GM21423 (cell line): ENCODE data around the gene NPM3.

ENCODE experiments used
- ATAC-seq: cut with Tn5 transposase; IDR thresholded peaks from one replicate; pipeline ENCODE4 v1.9.1; 2021; ENCODE audit warnings: mild to moderate bottlenecking, moderate library complexity; ENCODE audit not compliant: unreplicated experiment

The NPM3 gene

DNA sequence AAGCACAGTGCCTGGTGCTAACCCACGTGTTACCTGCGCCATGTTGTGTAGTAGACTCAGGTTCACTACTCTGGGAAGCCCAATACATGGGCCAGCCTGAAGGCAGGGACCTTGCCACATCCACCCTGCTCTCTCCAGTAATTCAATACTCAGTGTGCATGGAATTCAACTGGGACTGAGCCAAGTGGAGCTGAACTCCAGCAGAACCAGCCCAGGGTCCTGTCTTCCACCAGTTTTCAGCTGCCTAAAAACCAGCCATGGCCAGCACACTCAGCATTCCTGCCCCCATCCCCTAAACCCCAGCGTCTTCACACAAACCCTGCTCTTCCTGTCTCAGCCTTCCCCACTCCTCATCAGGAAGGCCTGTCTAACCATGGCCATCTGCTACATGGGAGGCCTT, 22.7 kb downstream of the NPM3 start:
- no peak for ATAC-seq

DNA sequence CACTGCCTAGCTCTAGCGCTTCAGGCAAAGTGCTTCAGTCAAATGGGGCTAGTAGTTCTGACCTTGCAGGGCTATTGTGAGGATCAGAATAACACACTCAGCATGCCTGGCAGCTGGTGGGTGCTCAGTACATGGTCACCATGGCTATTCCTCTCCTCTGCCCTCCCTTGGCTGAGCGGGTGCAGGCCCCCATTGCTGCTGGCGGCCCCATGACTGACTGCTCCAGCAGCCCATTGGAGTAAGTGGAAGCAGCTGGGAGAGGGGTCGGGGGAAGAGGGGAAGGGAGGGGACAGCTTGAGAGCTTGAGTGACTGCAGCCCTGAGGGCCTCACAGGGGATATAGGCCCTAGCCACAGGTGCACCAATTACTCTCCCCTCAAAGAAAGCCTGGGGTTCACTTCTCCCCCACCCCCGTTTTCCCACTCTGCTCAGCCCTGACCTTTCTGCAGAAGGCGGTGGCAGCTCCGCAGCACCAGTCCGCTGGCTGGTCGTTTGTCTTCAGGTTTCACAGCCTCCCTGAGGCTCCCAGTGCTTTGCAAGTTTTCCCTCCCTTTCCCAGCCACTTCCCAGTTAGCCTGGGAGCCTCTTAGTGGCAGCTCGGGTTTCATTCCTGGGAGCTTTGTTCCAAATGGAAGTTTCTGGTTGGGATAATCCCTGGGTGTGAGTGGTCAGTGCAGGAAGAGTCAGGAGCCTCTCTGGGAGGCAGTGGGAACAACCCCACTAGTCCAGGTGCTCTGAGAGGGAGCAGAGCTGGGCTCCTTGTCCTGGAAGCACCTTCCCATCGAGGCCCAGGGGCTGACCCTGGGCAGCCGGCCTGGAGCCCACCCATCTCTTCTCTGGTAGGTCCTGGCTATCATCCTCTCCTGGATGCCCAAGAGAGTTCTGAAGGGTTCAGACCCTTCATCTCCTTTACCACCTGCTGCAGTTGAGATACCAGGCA, 23.7 kb downstream of the NPM3 start:
- no peak for ATAC-seq

- ATAC-seq = no peak
Measured at GRCh38 chr10:101758858-101759257, 24.4 kb downstream of the NPM3 start.

GRCh38 chr10:101752241-101752640, 31.0 kb downstream of the NPM3 start:
- ATAC-seq = no peak

DNA sequence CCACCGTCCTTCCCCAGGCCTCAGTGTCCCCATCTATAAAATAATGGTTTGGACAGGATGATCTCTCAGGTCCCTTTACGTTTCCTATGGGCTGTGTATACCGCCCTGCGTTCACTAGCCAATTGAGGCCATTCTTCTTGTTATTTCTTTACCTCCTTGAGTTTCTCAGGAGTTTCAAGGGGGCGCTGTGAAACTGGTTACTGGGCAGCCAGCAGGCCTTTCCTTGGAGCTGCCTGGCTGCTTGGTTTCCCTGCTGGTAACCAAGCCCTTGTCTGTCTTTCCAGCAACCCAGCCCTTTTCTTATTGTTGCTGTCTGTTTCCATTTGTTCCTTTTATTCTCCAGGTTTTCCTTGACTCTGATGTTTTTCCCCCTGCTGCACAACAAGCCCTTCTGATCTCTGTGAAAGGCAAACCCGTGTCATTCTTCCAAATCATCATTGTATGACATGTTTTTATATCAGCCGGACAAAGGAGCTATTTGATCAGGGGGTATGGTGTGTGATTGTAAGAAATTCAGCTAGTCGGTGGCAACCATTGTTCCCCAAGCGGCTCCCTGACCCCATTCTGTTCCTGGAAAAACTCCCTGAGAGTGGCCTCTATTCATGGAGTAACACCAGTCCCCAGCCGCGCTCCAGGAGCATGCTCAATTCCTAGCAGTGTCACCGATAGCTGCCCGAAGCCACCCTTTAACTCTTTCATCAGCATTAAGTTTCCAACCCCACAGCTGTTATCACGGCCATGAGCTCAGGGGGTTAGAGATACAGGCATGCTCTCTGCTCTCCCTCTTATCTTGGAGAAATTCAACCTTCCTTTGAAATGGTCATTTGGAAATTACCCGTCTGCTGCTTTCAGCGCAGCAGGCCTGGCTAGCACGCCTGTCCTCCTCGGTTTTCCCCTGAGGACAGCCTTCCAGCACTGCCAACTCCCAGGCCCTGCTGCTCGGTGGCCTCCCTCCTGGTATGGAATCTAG, 33.9 kb downstream of the NPM3 start:
- ATAC-seq = no peak

DNA sequence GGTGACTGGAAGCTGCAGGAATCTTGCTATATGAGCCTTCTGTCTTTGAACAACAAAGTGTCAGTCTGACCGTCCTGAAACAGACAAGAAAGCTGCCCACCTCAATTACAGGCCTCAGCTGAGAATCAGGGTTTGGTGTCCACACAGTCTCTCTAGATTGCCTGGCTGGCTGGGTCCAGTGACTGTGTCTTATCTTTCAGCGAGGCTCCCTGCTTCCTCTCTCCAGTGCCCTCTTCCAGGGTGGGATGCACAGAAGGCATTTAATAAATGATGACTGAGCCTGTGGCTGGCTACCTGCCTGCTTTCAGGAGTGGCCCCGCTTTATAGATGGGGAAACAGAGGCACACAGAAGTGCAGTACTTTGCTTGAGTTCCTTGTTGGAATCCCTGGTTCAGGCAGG, 34.8 kb downstream of the NPM3 start:
- no peak for ATAC-seq

- ATAC-seq = no peak
Measured at GRCh38 chr10:101745074-101745696, 38.1 kb downstream of the NPM3 start.

GRCh38 chr10:101744267-101744666, 39.0 kb downstream of the NPM3 start:
- no peak for ATAC-seq

DNA sequence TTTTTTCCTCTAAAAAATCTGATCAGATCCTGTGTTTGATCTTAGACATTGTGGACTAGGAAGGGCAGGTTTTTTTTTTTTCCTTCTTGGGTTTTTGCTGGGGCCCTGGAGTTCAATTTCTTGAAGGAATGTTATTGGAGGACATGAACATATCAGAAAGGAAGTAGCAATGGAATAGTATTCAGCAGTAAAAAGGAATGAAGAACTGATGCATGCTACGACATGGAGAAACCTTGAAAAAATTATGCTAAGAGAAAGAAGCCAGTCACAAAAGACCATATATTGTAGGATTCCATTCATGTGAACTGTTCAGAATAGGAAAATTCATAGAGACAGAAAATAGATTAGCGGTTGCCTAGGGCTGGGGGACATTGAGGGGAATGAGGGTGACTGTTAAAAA, 41.3 kb downstream of the NPM3 start:
- ATAC-seq = no peak

DNA sequence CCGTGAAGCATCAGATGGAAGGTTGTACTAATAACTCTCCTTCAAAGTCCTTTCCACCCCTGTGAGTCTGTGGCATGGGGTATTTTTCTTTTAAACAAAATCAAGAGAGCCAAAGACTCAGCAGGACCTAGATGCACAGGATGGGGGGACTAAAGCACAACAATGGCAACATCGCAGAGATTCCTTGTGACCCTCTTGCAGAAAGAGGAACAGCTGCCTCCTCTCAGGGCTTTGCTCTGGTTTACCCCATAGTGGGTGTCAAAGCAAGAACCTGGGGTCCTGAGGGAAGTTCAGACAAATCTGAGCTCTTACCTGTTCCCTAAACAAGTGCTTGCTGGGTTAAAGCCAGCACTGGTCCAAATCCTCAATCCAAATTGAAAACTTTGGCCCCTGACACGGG, 46.6 kb downstream of the NPM3 start:
- ATAC-seq = no peak

- no peak for ATAC-seq
Measured at GRCh38 chr10:101732096-101732495, 51.1 kb downstream of the NPM3 start.
